Limb (tissue), 2 donors: Measurements from ENCODE around the gene ELAVL3.
"Not testable (repeated sequence)": the region's sequence is repeated elsewhere in the genome, so short reads cannot be mapped to it uniquely, and the experiment has no call there.

Experiments
- DNase-seq, 2 donors: peaks; one replicate each; pipeline ENCODE4 v3.0.0-alpha.2; 2016; ENCODE audit errors: extremely low spot score in 2 of 2

ELAVL3 gene

GRCh38 chr19:11458912-11459311 lies 21.9 kb downstream of the ELAVL3 start:
- not testable (repeated sequence) for DNase-seq

GRCh38 chr19:11458236-11458900 lies 22.5 kb downstream of the ELAVL3 start:
- no peak for DNase-seq

- no peak for DNase-seq
Observed at GRCh38 chr19:11457831-11458230, 23.0 kb downstream of the ELAVL3 start.

GRCh38 chr19:11457115-11457514 lies 23.7 kb downstream of the ELAVL3 start:
- no peak for DNase-seq

GRCh38 chr19:11456659-11457058 lies 24.2 kb downstream of the ELAVL3 start:
- no peak for DNase-seq

GRCh38 chr19:11455233-11455554 lies 25.7 kb downstream of the ELAVL3 start:
- not testable (repeated sequence) for DNase-seq

GRCh38 chr19:11453468-11454341 lies 27.1 kb downstream of the ELAVL3 start:
- DNase-seq: no peak

- DNase-seq: no peak
Observed at GRCh38 chr19:11452620-11453310, 28.1 kb downstream of the ELAVL3 start.

- DNase-seq: peak in 1 of 2 donors; percentile 26
Observed at GRCh38 chr19:11451871-11452619, 28.8 kb downstream of the ELAVL3 start.

GRCh38 chr19:11451327-11451870 lies 29.4 kb downstream of the ELAVL3 start:
- DNase-seq: no peak

- no peak for DNase-seq
Observed at GRCh38 chr19:11450570-11451326, 30.1 kb downstream of the ELAVL3 start.

- no peak for DNase-seq
Observed at GRCh38 chr19:11448923-11449554, 31.8 kb downstream of the ELAVL3 start.

- DNase-seq: no peak
Observed at GRCh38 chr19:11448410-11448809, 32.4 kb downstream of the ELAVL3 start.

- DNase-seq: no peak
Observed at GRCh38 chr19:11447347-11448262, 33.2 kb downstream of the ELAVL3 start.

GRCh38 chr19:11446652-11447301 lies 34.1 kb downstream of the ELAVL3 start:
- DNase-seq: no peak

- DNase-seq: no peak
Observed at GRCh38 chr19:11446271-11446651, 34.6 kb downstream of the ELAVL3 start.

- no peak for DNase-seq
Observed at GRCh38 chr19:11445141-11445540, 35.7 kb downstream of the ELAVL3 start.

GRCh38 chr19:11444059-11444458 lies 36.8 kb downstream of the ELAVL3 start:
- DNase-seq: no peak

- no peak for DNase-seq
Observed at GRCh38 chr19:11437955-11438354, 42.9 kb downstream of the ELAVL3 start.
